Breast epithelium (tissue), 3 donors: ENCODE results near the gene COL5A3.

Source experiments
- POLR2A ChIP-seq: fragments of 450-650 bp; IDR thresholded peaks from one replicate; pipeline ENCODE4 v1.6.1; 2016; ENCODE audit warnings: antibody characterized with exemption, mild to moderate bottlenecking, moderate library complexity
- POLR2AphosphoS5 ChIP-seq, 3 donors: sonication (generic); formaldehyde crosslinking; IDR thresholded peaks; one replicate each; pipeline ENCODE4 v1.6.1; 2017; ENCODE audit warnings: antibody characterized with exemption in 3 of 3
- TF ChIP-seq, protein P1 (sequence below), 3 donors: fragments of 450-650 bp; IDR thresholded peaks; one replicate each; pipeline ENCODE4 v1.5.1; 2016 to 2017; ENCODE audit warnings: antibody characterized with exemption in 3 of 3, mild to moderate bottlenecking in 3 of 3, moderate library complexity in 3 of 3

DNA sequence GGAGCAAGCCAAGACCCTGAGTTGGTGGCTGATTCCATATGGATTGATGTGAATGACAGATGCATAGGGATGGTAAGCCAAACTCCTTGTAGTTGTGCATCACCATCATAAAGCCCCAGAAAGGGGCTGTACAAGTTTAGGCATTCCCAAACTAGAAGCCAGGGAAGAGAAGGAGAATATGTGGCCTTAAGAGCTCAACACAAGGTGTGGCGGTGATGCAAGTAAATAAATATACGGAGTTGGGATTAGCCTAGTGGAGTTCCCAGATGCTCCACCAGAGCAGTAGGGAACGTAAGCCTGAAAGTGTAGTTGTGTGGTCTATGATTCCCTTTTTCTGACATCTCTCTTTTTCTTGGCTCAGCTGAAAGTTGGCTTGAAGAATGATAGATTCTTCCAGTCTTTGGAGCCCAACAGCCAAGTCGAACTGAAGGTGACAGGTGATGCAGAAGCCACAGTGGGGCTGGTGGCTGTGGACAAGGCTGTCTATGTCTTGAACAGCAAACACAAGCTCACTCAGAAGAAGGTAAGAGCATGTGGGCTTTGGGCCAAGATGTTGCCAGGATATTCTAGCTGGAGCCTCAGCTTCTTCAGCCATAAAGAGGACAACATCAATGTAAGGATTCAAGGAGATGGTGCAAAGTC, 33.1 kb upstream of the COL5A3 start:
- TF ChIP-seq, protein P1, sequence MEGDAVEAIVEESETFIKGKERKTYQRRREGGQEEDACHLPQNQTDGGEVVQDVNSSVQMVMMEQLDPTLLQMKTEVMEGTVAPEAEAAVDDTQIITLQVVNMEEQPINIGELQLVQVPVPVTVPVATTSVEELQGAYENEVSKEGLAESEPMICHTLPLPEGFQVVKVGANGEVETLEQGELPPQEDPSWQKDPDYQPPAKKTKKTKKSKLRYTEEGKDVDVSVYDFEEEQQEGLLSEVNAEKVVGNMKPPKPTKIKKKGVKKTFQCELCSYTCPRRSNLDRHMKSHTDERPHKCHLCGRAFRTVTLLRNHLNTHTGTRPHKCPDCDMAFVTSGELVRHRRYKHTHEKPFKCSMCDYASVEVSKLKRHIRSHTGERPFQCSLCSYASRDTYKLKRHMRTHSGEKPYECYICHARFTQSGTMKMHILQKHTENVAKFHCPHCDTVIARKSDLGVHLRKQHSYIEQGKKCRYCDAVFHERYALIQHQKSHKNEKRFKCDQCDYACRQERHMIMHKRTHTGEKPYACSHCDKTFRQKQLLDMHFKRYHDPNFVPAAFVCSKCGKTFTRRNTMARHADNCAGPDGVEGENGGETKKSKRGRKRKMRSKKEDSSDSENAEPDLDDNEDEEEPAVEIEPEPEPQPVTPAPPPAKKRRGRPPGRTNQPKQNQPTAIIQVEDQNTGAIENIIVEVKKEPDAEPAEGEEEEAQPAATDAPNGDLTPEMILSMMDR (IDR thresholded peaks at IDR 0.05): no peak
- TF ChIP-seq POLR2AphosphoS5 (IDR thresholded peaks at IDR 0.05) (no peak), POLR2A (no peak)
